CD4-positive, alpha-beta T cell treated with Interleukin-17A for 1 hour (primary cell): ENCODE results near the gene SPNS1.
"Not testable (repeated sequence)": the region's sequence is repeated elsewhere in the genome, so short reads cannot be mapped to it uniquely, and the experiment has no call there.

Experiments
- DNase-seq: peaks from one replicate; pipeline ENCODE4 v3.0.0-alpha.2; 2020

SPNS1 gene

DNA sequence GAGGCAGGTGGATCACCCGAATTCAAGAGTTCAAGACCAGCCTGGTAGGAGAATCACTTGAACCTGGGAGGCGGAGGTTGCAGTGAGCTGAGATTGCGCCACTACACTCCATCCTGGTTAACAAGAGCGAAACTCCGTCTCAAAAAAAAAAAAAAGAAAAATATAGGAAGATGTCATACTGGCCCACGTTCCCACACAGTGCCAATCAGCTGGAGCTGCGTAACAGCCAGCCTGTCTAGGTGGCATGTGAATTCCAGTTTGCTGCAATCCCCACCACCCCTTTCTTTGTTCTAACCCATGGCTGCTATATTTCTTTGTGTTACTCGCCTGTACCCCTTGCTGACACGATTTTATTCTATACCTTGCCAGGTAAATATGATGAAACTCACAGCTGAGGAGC, 16.4 kb upstream of the SPNS1 start:
- no peak for DNase-seq

DNA sequence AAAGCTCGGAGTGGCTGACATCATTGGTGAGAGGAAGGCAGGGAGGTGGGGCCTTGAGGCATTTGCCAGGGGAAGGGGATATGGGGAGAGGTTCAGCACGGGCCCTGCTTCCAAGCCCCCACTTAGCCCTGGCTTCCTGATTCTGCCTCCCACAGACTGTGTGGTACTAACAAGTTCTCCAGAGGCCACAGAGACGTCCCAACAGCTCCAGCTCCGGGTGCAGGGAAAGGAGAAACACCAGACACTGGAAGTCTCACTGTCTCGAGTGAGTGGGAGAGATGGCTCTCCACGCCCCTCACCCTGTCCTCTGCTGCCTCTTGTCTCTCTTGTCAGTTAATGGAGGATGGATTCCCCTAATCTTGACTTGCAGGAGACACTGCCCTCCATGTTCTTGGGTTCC, 15.7 kb upstream of the SPNS1 start:
- DNase-seq, result no peak

DNA sequence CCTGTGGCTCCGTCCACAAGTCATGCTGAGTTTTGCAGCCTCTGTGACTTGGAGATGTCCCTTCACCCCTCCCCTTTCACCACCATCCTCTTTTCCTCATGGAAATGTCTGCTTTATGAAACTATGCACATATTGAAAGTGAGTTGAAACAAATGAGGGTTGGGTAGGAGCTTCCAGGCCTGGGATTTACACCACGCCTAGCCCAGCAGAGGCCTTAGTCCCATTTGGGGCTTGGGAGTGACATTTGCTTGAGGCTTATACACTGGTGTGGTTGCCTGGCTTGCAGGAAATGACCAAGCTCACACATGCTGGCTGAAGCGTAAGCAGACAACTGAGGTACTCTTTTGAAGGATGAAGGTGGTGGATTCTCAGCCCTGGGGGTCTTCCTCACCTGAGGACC, 10.5 kb upstream of the SPNS1 start:
- no peak for DNase-seq

DNA sequence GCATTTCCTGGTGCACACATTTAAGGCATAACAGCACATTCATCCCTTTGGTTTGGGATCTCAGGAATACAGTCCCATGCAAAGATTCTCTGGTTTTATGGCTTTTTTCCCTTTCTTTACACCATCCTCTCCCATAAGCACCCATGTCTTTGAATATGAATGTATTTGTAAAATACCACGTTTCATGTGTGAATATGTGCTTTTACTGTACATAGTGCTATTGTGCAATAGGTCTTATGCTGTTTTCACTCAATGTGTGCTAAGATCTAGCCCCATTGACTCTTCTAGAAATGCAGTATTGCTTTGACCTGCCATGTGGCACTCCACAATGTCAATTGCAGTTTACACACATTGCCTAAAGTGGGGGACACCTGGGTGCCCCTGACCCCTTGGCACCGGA, 10.1 kb upstream of the SPNS1 start:
- no peak for DNase-seq

DNA sequence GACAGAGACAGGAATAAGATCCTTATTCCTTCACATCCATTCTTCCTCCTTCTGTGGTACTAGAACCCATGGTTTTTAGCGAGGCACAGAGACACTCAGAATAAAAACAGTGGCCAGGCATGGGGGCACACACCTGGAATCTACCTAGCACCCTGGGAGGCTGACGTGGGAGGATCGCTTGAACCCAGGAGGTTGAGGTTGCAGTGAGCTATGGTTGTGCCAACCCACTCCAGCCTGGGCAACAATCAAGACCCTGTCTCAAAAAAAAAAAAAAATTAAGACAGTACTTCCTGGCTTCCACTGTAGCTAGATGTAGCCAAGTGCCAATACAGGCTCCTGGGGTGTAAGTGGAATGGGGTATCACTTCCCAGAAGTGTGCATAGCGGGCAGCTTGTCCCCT, 7.4 kb upstream of the SPNS1 start:
- DNase-seq, result no peak

DNA sequence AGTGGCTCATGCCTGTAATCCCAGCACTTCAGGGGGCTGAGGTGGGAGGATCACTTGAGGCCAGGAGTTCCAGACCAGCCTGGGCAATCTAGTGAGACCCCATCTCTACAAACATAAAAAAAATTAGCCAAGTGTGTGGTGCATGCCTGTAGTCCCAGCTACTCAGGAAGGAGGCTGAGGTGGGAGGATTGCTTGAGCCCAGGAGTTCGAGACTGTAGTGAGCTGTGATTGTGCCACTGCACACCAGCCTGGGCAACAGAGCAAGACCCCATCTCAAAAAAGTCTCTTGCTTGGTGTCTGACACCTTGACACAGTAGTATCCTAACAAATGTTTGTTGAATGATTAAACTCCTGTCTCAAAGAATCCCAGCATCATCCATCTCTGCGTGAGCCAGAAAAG, 4.9 kb upstream of the SPNS1 start:
- DNase-seq, result not testable (repeated sequence)

DNA sequence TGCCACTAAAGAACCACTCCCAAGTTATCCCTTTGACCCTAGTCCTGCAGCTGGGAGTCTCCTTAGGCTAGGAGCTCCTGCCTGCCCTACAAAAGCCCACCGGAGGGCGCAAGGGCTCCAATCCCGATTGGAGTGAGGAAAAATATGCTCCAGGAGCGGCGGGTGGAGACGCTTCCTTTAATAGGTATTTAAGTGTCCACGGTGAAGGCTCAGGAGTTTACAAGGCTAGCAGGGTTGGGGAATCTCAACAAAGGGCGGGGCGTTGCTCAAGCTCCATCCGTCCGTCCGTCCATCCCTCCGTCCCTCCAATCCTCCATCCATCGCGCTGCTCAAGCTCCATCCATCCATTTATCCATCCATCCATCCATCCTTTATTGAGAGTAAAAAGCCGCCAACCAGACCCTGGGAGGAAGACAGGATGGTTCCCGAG, 556 bp upstream of the SPNS1 start:
- DNase-seq, result peak; percentile 22

- DNase-seq, result no peak
Observed at GRCh38 chr16:28975158-28975599, 601 bp downstream of the SPNS1 start.

- peak; percentile 58 for DNase-seq
Observed at GRCh38 chr16:28977703-28978662, 3.4 kb downstream of the SPNS1 start.

- DNase-seq, result not testable (repeated sequence)
Observed at GRCh38 chr16:28980330-28980729, 5.8 kb downstream of the SPNS1 start.

DNA sequence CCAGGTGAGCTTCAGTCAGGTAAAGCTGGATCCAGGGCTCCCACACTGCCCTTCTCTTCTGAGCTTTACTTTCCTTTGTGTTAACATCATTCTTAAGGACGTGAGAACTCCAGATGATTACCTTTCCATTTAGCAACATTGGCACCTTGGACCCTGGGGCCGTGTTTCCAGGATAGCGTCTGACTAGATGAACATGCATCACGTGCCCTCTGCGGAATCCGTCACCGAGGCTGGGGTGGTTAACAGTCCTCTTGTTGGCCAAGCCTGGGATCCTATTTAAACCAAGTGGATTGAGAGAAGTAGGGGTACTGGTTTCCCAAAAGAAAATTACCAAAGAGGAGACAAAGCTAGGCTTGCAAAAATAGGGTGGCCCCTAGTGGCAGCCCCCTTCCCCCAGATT, 6.4 kb downstream of the SPNS1 start:
- no peak for DNase-seq

DNA sequence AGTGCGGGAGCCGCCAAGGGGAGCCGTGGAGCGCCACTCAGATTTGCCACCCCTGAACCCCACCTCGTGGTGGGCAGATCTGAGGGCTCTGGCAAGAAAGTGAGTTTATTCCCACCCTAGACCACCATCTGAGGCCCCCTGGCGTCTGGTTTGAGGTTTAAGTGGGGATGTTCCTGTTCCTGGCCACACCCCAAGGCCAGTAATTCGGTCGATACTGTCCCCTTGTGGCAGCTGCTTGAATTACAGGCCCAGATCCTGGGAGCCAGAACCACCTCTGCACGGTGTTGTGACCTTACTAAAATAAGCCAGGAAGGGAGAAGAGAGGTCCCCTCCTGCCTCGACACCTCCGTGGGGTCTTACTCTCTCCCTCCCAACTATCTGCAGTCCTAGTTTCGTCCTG, 6.9 kb downstream of the SPNS1 start:
- DNase-seq, result peak; percentile 40

DNA sequence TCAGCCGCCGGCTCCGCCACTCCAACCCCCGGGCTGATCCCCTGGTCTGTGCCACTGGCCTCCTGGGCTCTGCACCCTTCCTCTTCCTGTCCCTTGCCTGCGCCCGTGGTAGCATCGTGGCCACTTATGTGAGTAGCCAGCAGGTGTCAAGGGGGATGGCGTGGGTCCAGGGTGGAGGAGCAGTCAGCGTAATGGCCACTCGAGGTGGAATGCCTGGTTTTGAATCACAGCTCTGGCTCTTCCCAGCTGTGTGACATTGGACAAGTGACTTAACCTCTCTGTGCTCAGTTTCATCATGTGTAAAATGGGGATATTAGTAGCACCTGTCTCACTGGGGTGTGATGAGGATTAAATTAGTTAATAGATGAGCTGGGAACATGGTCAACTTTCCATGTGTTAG, 7.8 kb downstream of the SPNS1 start:
- no peak for DNase-seq

GRCh38 chr16:28982949-28983348, 8.4 kb downstream of the SPNS1 start:
- no peak for DNase-seq

DNA sequence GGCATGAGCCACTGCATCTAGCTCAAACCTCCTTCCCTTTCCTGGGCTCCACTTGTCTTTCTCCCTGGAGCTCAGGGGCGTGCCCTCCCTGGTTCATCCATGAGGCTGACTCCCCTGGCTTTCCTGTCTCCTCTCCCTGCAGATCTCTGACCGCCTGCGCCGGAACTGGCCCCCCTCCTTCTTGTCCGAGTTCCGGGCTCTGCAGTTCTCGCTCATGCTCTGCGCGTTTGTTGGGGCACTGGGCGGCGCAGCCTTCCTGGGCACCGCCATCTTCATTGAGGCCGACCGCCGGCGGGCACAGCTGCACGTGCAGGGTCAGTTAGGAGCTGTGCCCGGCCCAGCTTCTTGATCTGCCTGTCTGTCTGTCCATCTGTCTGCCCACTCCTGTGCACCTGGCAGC, 9.1 kb downstream of the SPNS1 start:
- DNase-seq, result no peak

DNA sequence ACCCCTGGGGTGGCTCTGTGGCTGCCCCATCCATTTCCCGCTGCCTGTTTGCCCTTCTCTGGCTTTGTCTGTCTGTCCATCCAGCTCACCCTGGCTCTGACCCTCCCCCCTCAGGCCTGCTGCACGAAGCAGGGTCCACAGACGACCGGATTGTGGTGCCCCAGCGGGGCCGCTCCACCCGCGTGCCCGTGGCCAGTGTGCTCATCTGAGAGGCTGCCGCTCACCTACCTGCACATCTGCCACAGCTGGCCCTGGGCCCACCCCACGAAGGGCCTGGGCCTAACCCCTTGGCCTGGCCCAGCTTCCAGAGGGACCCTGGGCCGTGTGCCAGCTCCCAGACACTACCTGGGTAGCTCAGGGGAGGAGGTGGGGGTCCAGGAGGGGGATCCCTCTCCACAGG, 9.5 kb downstream of the SPNS1 start:
- DNase-seq, result no peak

GRCh38 chr16:28984619-28985135, 10.1 kb downstream of the SPNS1 start, which contains the start of gene LAT:
Gene LAT (plus strand): TSS chr16:28985052. CDS start chr16:28985418, 366 bp downstream.
- peak; percentile 82 for DNase-seq

DNA sequence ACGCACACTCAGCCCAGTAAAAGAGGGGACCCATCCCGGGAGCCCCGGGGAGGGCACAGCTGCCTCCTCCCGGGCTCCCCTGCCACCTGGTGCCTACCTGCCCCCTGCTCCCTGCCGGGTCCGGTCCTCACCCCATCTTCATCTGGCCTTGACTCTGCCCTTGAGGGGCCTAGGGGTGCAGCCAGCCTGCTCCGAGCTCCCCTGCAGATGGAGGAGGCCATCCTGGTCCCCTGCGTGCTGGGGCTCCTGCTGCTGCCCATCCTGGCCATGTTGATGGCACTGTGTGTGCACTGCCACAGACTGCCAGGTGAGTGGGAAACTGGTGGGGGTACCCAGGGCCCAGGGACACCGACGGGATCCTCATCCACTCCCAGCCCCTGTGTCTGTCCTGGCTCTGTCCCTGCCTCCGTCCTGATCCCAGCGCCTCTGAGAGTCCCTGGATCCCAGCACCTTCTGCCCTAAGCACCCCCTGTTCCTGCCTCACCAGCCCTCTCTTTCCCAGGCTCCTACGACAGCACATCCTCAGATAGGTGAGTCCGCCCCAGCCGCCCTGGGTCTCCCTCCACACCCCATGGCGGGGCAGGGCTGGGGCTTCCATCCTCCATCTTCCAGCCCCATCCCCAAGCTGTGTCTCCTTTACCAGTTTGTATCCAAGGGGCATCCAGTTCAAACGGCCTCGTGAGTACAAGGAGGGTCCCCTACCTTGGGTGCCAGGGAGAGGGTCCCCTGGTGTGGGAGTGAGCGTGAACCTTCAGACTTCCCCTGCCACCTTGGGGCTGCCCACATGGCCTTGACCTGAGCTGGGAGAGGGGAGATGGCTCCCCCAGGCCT, 10.8 kb downstream of the SPNS1 start:
- DNase-seq, result no peak

- DNase-seq, result no peak
Observed at GRCh38 chr16:28986046-28986445, 11.5 kb downstream of the SPNS1 start.

GRCh38 chr16:28986492-28986891, 11.9 kb downstream of the SPNS1 start:
- no peak for DNase-seq

DNA sequence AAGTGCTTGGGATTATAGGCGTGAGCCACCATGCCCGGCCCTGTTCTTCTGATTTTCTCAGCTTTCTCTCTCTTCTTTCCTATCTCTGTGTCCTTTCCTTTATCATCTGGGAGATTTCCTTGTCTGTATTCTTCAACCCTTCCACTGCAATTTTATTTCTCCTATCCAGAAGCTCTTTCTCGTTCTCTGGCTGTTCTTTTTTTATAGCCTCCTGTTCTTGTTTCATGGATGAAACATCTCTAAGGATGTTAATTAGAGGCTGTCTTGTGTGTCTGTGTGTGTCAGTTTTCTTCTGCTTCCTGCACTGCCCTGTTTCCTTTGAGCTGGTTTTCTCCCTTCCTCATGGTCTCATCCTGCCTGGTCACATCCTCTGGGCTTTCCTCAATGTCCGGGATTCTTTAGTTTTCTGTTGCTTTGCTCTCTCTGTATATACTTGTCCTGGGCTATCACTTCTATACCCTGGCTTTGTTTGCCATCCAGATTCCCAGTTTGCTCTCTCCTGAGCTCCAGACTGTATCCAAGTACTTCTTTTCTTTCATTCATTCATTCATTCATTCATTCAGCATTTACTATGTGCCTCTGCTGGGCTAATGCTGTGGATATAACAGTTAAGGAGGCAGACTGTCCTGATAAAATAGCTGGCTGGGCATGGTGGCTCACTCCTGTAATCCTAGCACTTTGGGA, 12.7 kb downstream of the SPNS1 start:
- no peak for DNase-seq

- DNase-seq, result no peak
Observed at GRCh38 chr16:28989363-28989762, 14.8 kb downstream of the SPNS1 start.
